K562 (cell line): ENCODE data around the gene SLC16A2. TPM values are rescaled to one million over a fixed set of nuclear protein-coding genes. Genes with fewer than 3 reads are reported as not detected.

Source experiments
- DDX20 ChIP-seq: fragments of 450-650 bp; IDR thresholded peaks from 2 replicates; pipeline ENCODE4 v1.6.1; 2016; ENCODE audit warnings: missing genetic modification characterization, low read depth, mild to moderate bottlenecking, missing compliant biosample characterization, moderate library complexity
- ETV6 ChIP-seq, 3 experiments: fragments of 150-350 bp in 1 of 3; sonication (generic) in 1 of 3; formaldehyde crosslinking in 1 of 3; IDR thresholded peaks; 2 replicates each; pipeline versions ENCODE4 v1.6.1 to v1.8.0; 2014 to 2022; ENCODE audit warnings: borderline replicate concordance in 2 of 3, low read depth in 2 of 3, antibody characterized with exemption in 1 of 3, low read length in 1 of 3, mild to moderate bottlenecking in 1 of 3, missing genetic modification reagents in 1 of 3
- GTF2B ChIP-seq: IDR thresholded peaks from 2 replicates; pipeline ENCODE4 v1.6.1; 2011; ENCODE audit not compliant: insufficient read length; ENCODE audit errors: extremely low read depth
- MIER1 ChIP-seq: fragments of 450-650 bp; IDR thresholded peaks from 2 replicates; pipeline ENCODE4 v1.6.1; 2016; ENCODE audit warnings: antibody characterized with exemption, mild to moderate bottlenecking, low read depth
- SNRNP70 ChIP-seq: fragments of 200-400 bp; formaldehyde crosslinking; optimal IDR thresholded peaks from 2 replicates; pipeline ENCODE3; 2017; ENCODE audit warnings: low read depth, low read length
- TFE3 ChIP-seq: fragments of 450-650 bp; formaldehyde crosslinking; IDR thresholded peaks from 2 replicates; pipeline ENCODE4 v1.4.0; 2020; ENCODE audit warnings: mild to moderate bottlenecking, mixed read lengths
- ZBTB5 ChIP-seq: fragments of 450-650 bp; IDR thresholded peaks from 2 replicates; pipeline ENCODE4 v1.6.1; 2017; ENCODE audit warnings: antibody characterized with exemption
- ZEB2 ChIP-seq: fragments of 450-650 bp; IDR thresholded peaks from 2 replicates; pipeline ENCODE4 v1.6.1; 2016
- polyA plus RNA-seq, 8 experiments: library from polyadenylated mRNA; depleted of rRNA in 4 of 8; stranded (reverse) in 5 of 8; unstranded in 3 of 8; fragments of >200 nt; fragmentation: Nextera tagmentation in 2 of 8; fragmentation: Illumina TruSeq in 1 of 8; extraction: Ambion mirVana in 2 of 8; extraction: Trizol in 1 of 8; gene quantifications; 2 replicates each; pipeline versions ENCODE4 v1.2.1 to v1.2.3, GENCODE V29; 2011 to 2014; ENCODE audit warnings: inconsistent platforms in 1 of 8, missing spikeins in 1 of 8
- total RNA-seq, 7 experiments: library from RNA; depleted of rRNA in 6 of 7; stranded (reverse); fragments of >200 nt in 6 of 7; fragmentation: Illumina TruSeq in 2 of 7; extraction: Trizol in 2 of 7; gene quantifications; 2 replicates each; pipeline versions ENCODE4 v1.2.1 to v1.2.3, GENCODE V29; 2011 to 2021; ENCODE audit warnings: low replicate concordance in 1 of 7
- TF ChIP-seq, protein P1 (sequence below), 3 experiments: fragments of 200-800 bp in 1 of 3; fragments of 250-450 bp in 1 of 3; fragments of 450-650 bp in 1 of 3; sonication (Bioruptor Pico) in 1 of 3; sonication (Bioruptor generic) in 1 of 3; formaldehyde crosslinking in 1 of 3; IDR thresholded peaks; 2 replicates each; pipeline versions ENCODE4 v1.6.1 to v1.8.0; 2016 to 2022; ENCODE audit warnings: mild to moderate bottlenecking in 2 of 3, missing genetic modification characterization in 2 of 3, missing compliant biosample characterization in 1 of 3, moderate library complexity in 1 of 3

The SLC16A2 gene
- total and polyA plus RNA-seq, 9 of the 15 experiments (the other 6 are each of a cell fraction or from before 2014, with no cell fraction given), result 0.07 TPM; not detected in 8

- TF ChIP-seq ZBTB5 (no peak), ZEB2 (no peak), ETV6 (IDR thresholded peaks at IDR 0.05; ENCODE audit: borderline replicate concordance in 1 of 2, low read depth in 2 of 2, low read length in 1 of 2) (no peak), ETV6 (CRISPR knock-in tag; IDR thresholded peaks at IDR 0.05; ENCODE audit: borderline replicate concordance) (no peak), TFE3 (no peak), MIER1 (no peak), SNRNP70 (no peak), GTF2B (no peak), DDX20 (no peak)
- TF ChIP-seq, protein P1, sequence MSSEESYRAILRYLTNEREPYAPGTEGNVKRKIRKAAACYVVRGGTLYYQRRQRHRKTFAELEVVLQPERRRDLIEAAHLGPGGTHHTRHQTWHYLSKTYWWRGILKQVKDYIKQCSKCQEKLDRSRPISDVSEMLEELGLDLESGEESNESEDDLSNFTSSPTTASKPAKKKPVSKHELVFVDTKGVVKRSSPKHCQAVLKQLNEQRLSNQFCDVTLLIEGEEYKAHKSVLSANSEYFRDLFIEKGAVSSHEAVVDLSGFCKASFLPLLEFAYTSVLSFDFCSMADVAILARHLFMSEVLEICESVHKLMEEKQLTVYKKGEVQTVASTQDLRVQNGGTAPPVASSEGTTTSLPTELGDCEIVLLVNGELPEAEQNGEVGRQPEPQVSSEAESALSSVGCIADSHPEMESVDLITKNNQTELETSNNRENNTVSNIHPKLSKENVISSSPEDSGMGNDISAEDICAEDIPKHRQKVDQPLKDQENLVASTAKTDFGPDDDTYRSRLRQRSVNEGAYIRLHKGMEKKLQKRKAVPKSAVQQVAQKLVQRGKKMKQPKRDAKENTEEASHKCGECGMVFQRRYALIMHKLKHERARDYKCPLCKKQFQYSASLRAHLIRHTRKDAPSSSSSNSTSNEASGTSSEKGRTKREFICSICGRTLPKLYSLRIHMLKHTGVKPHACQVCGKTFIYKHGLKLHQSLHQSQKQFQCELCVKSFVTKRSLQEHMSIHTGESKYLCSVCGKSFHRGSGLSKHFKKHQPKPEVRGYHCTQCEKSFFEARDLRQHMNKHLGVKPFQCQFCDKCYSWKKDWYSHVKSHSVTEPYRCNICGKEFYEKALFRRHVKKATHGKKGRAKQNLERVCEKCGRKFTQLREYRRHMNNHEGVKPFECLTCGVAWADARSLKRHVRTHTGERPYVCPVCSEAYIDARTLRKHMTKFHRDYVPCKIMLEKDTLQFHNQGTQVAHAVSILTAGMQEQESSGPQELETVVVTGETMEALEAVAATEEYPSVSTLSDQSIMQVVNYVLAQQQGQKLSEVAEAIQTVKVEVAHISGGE (CRISPR knock-in tag; IDR thresholded peaks at IDR 0.05), result no peak
Observed at GRCh38 chrX:74423289-74423998, 2.2 kb downstream of the SLC16A2 start (continued).
